Limb (tissue), 2 donors: ENCODE data around the gene GDF2.

Experiments used
- DNase-seq, 2 donors: peaks; one replicate each; pipeline ENCODE4 v3.0.0-alpha.2; 2016; ENCODE audit errors: extremely low spot score in 2 of 2

GDF2 gene

GRCh38 chr10:47368431-47369180, 46.4 kb downstream of the GDF2 start:
- peak in 1 of 2 donors; percentile 20 for DNase-seq

- no peak for DNase-seq
Measured at GRCh38 chr10:47369251-47369894, 47.1 kb downstream of the GDF2 start.

- peak in 1 of 2 donors; percentile 17 for DNase-seq
Measured at GRCh38 chr10:47370015-47370767, 47.9 kb downstream of the GDF2 start.

- peak in 1 of 2 donors; percentile 15 for DNase-seq
Measured at GRCh38 chr10:47370878-47371277, 48.6 kb downstream of the GDF2 start.

- no peak for DNase-seq
Measured at GRCh38 chr10:47371629-47372485, 49.6 kb downstream of the GDF2 start.

GRCh38 chr10:47372726-47373125, 50.5 kb downstream of the GDF2 start:
- peak in 1 of 2 donors; percentile 18 for DNase-seq

GRCh38 chr10:47374611-47375536, 52.6 kb downstream of the GDF2 start:
- DNase-seq: peak; percentile 42 to 52

GRCh38 chr10:47376522-47377220, 54.4 kb downstream of the GDF2 start:
- DNase-seq: peak in 1 of 2 donors; percentile 23
